MV-4-11 (cell line): ENCODE results near the gene NAA25.
"Not testable (repeated sequence)": the region's sequence is repeated elsewhere in the genome, so short reads cannot be mapped to it uniquely, and the experiment has no call there.

ENCODE experiments used
- DNase-seq: peaks from one replicate; lab custom pipeline; 2025; lab: John Stamatoyannopoulos, UW

The NAA25 gene

GRCh38 chr12:112009596-112009995, 99.0 kb downstream of the NAA25 start:
- DNase-seq = not testable (repeated sequence)

- DNase-seq = no peak
Measured at GRCh38 chr12:112008918-112009317, 99.7 kb downstream of the NAA25 start.

- DNase-seq = no peak
Measured at GRCh38 chr12:112007945-112008344, 100.6 kb downstream of the NAA25 start.

GRCh38 chr12:112005419-112006395, 102.9 kb downstream of the NAA25 start:
- peak; percentile 24 for DNase-seq

GRCh38 chr12:112004041-112004440, 104.5 kb downstream of the NAA25 start:
- DNase-seq = no peak

- no peak for DNase-seq
Measured at GRCh38 chr12:112001576-112001975, 107.0 kb downstream of the NAA25 start.

- no peak for DNase-seq
Measured at GRCh38 chr12:112000820-112001219, 107.8 kb downstream of the NAA25 start.

GRCh38 chr12:111999129-111999528, 109.5 kb downstream of the NAA25 start:
- peak; percentile 68 for DNase-seq

- no peak for DNase-seq
Measured at GRCh38 chr12:111998015-111998414, 110.6 kb downstream of the NAA25 start.

GRCh38 chr12:111997300-111997699, 111.3 kb downstream of the NAA25 start:
- DNase-seq = no peak

- peak; percentile 55 for DNase-seq
Measured at GRCh38 chr12:111995782-111996480, 112.7 kb downstream of the NAA25 start.

- DNase-seq = peak; percentile 98
Measured at GRCh38 chr12:111994211-111995111, 114.1 kb downstream of the NAA25 start.

GRCh38 chr12:111993292-111994150, 115.1 kb downstream of the NAA25 start:
- no peak for DNase-seq

GRCh38 chr12:111992464-111992863, 116.1 kb downstream of the NAA25 start:
- no peak for DNase-seq

GRCh38 chr12:111991946-111992345, 116.6 kb downstream of the NAA25 start:
- peak; percentile 44 for DNase-seq

- DNase-seq = no peak
Measured at GRCh38 chr12:111991535-111991934, 117.0 kb downstream of the NAA25 start.

GRCh38 chr12:111984820-111985219, 123.8 kb downstream of the NAA25 start:
- DNase-seq = no peak

- no peak for DNase-seq
Measured at GRCh38 chr12:111981987-111982386, 126.6 kb downstream of the NAA25 start.

- no peak for DNase-seq
Measured at GRCh38 chr12:111980598-111980997, 128.0 kb downstream of the NAA25 start.

GRCh38 chr12:111978545-111978944, 130.0 kb downstream of the NAA25 start:
- no peak for DNase-seq

- no peak for DNase-seq
Measured at GRCh38 chr12:111976860-111977259, 131.7 kb downstream of the NAA25 start.
